Heart left ventricle (tissue), 11 donors: ENCODE measurements around the gene ABCB9. TPM values are rescaled to one million over a fixed set of nuclear protein-coding genes. Genes with fewer than 3 reads are reported as not detected.

Experiments used
- microRNA-seq, 4 donors: library from miRNA; unstranded; fragments of <30 nt; microRNA quantifications; one replicate each; pipeline versions ENCODE4 to v1.2.0, GENCODE V29; 2017 to 2020
- polyA plus RNA-seq, 2 donors: library from polyadenylated mRNA; stranded (reverse); fragments of 200-250 nt; gene quantifications; one replicate each; pipeline ENCODE4 v1.2.3, GENCODE V29; 2013
- total RNA-seq, 9 donors: library from RNA; depleted of rRNA in 2 of 9; stranded (reverse); fragments of >200 nt in 2 of 9; fragmentation: NEBNext Ultra II Directional in 3 of 9; extraction: Animal tissue kit (Norgen Biotek cat#: 25700) in 3 of 9; gene quantifications; one replicate each; pipeline versions ENCODE4 v1.1.0 to v1.2.4, GENCODE V29; 2016 to 2023
- donor health status: ischemic (EF 13 %, LVEDD 7.1; RV severe dilation, severe dysfunction).
- donor health status: healthy with polysubstance abuse.
- donor health status: DM: no; HTN: yes; CAD: no.
- donor health status: DM: no; HTN: no; CAD: no.
- donor health status: ischemic (EF 25% LVEDD 5.7; RV mildly dilated, moderate dysfunction).
- donor health status: healthy.
- donor health status: DM: yes; HTN: yes; CAD: no.
- donor health status: PGD.
- donor health status: nonischemic (EF 23%, LVEDD 6.1; RV moderate dilation, normal function).

ABCB9 gene
- total and polyA plus RNA-seq, 11 donors: 3.1 to 8.6 (median 4.6) TPM

Small RNAs within 50 kb of the gene (microRNA-seq; reads per million reads assigned to microRNA genes)
- 0 reads per million in 4 donors for gene MIR4304

Other genes starting within 250 kb of the ABCB9 start
- 1 to 10 TPM in 1 of 9 donors, under 1 TPM in 4, not detected in 4; 0.10 to 1.1 (median 0.36) TPM for gene HCAR3, start 249.7 kb downstream of the ABCB9 start, total RNA-seq
- under 1 TPM in 1 of 2 donors, not detected in 1; 0.11 TPM for gene HCAR3, start 249.7 kb downstream of the ABCB9 start, polyA plus RNA-seq
- 1 to 10 TPM in 1 of 9 donors, under 1 TPM in 3, not detected in 5; 0.08 to 1.4 (median 0.31) TPM for gene HCAR1, start 235.6 kb downstream of the ABCB9 start, total RNA-seq
- gene HCAR1, start 235.6 kb downstream of the ABCB9 start, polyA plus RNA-seq: under 1 TPM in 1 of 2 donors, not detected in 1; 0.10 TPM
- 10 to 100 TPM; 13.3 to 32.7 (median 26.3) TPM for gene DENR, start 213.6 kb downstream of the ABCB9 start, total RNA-seq
- 10 to 100 TPM; 14.4 to 31.9 TPM for gene DENR, start 213.6 kb downstream of the ABCB9 start, polyA plus RNA-seq
- 1 to 10 TPM in 1 of 9 donors, under 1 TPM in 8; 0.40 to 1.1 (median 0.76) TPM for gene CCDC62, start 191.9 kb downstream of the ABCB9 start, total RNA-seq
- gene CCDC62, start 191.9 kb downstream of the ABCB9 start, polyA plus RNA-seq: under 1 TPM; 0.11 to 0.12 TPM
- gene HIP1R, start 131.0 kb downstream of the ABCB9 start, total RNA-seq: 10 to 100 TPM; 14.9 to 49.5 (median 19.6) TPM
- gene HIP1R, start 131.0 kb downstream of the ABCB9 start, polyA plus RNA-seq: 10 to 100 TPM; 19.1 to 31.4 TPM
- gene VPS37B, start 70.3 kb downstream of the ABCB9 start, total RNA-seq: 10 to 100 TPM; 14.5 to 51.2 (median 22.7) TPM
- 10 to 100 TPM; 17.4 to 21.7 TPM for gene VPS37B, start 70.3 kb downstream of the ABCB9 start, polyA plus RNA-seq
- gene OGFOD2, start 8.8 kb upstream of the ABCB9 start, total RNA-seq: 10 to 100 TPM in 6 of 9 donors, 1 to 10 TPM in 3; 4.4 to 17.0 (median 12.7) TPM
- gene OGFOD2, start 8.8 kb upstream of the ABCB9 start, polyA plus RNA-seq: 10 to 100 TPM; 12.7 to 19.7 TPM
- 100 to 1,000 TPM; 123 to 236 (median 140) TPM for gene ARL6IP4, start 14.2 kb upstream of the ABCB9 start, total RNA-seq
- gene ARL6IP4, start 14.2 kb upstream of the ABCB9 start, polyA plus RNA-seq: 100 to 1,000 TPM; 186 to 325 TPM
- 10 to 100 TPM; 13.2 to 28.5 (median 20.7) TPM for gene PITPNM2, start 184.6 kb upstream of the ABCB9 start, total RNA-seq
- 10 to 100 TPM; 12.0 to 13.0 TPM for gene PITPNM2, start 184.6 kb upstream of the ABCB9 start, polyA plus RNA-seq